GM11168 (cell line): ENCODE results near the gene SLCO2A1.
"Not testable (repeated sequence)": the region's sequence is repeated elsewhere in the genome, so short reads cannot be mapped to it uniquely, and the experiment has no call there.

ENCODE experiments used
- in situ Hi-C: fragments of 300-500 bp; cut with MboI; formaldehyde crosslinking; loops from one replicate; pipeline ENCODE4 v1.12.0; 2022; ENCODE audit warnings: low sequenced_read_pairs; ENCODE audit not compliant: unreplicated experiment

The SLCO2A1 gene

GRCh38 chr3:134029734-134030378 lies at the start of gene SLCO2A1:
Gene SLCO2A1, minus strand, starts transcription at chr3:134029925. Its CDS starts 123 bp downstream, at chr3:134029802.
- in situ Hi-C loops: no loop called here

GRCh38 chr3:134079111-134079547 lies 49.4 kb upstream of the SLCO2A1 start:
- in situ Hi-C loops: no loop called here

GRCh38 chr3:134078169-134078831 lies 48.6 kb upstream of the SLCO2A1 start:
- in situ Hi-C loops: no loop called here

- in situ Hi-C loops: no loop called here
These were observed 48.0 kb upstream of the SLCO2A1 start for GRCh38 chr3:134077649-134078161.

- in situ Hi-C loops: no loop called here
These were observed 47.1 kb upstream of the SLCO2A1 start for GRCh38 chr3:134076851-134077250.

- in situ Hi-C loops: no loop called here
These were observed 46.1 kb upstream of the SLCO2A1 start for GRCh38 chr3:134075846-134076245.

- in situ Hi-C loops: no loop called here
These were observed 45.8 kb upstream of the SLCO2A1 start for GRCh38 chr3:134075568-134075825.

- in situ Hi-C loops: no loop called here
These were observed 45.3 kb upstream of the SLCO2A1 start for GRCh38 chr3:134074790-134075567.

GRCh38 chr3:134074001-134074789 lies 44.5 kb upstream of the SLCO2A1 start:
- in situ Hi-C loops: no loop called here

GRCh38 chr3:134073583-134073945 lies 43.8 kb upstream of the SLCO2A1 start:
- in situ Hi-C loops: no loop called here

- in situ Hi-C loops: no loop called here
These were observed 43.3 kb upstream of the SLCO2A1 start for GRCh38 chr3:134072881-134073582.

GRCh38 chr3:134070281-134070680 lies 40.6 kb upstream of the SLCO2A1 start:
- in situ Hi-C loops: not testable (repeated sequence)

- in situ Hi-C loops: no loop called here
These were observed 38.7 kb upstream of the SLCO2A1 start for GRCh38 chr3:134068429-134068828.

GRCh38 chr3:134067531-134068161 lies 37.9 kb upstream of the SLCO2A1 start:
- in situ Hi-C loops: no loop called here

- in situ Hi-C loops: no loop called here
These were observed 37.2 kb upstream of the SLCO2A1 start for GRCh38 chr3:134066651-134067530.

- in situ Hi-C loops: no loop called here
These were observed 36.4 kb upstream of the SLCO2A1 start for GRCh38 chr3:134066158-134066541.

- in situ Hi-C loops: no loop called here
These were observed 35.8 kb upstream of the SLCO2A1 start for GRCh38 chr3:134065252-134066157.

GRCh38 chr3:134064081-134064480 lies 34.4 kb upstream of the SLCO2A1 start:
- in situ Hi-C loops: no loop called here
